ENCODE measurements around the gene C14orf132. TPM values are rescaled to one million over a fixed set of nuclear protein-coding genes. Genes with fewer than 3 reads are reported as not detected.

C14orf132 gene
- total and polyA plus RNA-seq, 4 donors = 9.8 to 49.3 (median 24.7) TPM

- ATAC-seq (ENCODE audit: insufficient read depth, low FRiP score) (no peak), DNase-seq (no peak)
- Histone ChIP-seq H3K36me3 (ENCODE audit: control insufficient read depth in 4 of 4, insufficient read depth in 4 of 4, low read length in 4 of 4) (peaks cover 0 to 4% (median 3%) of the 10 kb centered on the region in 4 donors), H3K27me3 (ENCODE audit: control insufficient read depth in 3 of 3, insufficient read depth in 3 of 3, low read length in 2 of 3) (no peaks in the 10 kb centered on the region), H3K27ac (ENCODE audit: low read depth in 1 of 2, low read length in 1 of 2) (no peak overlapping the region), H3K4me1 (ENCODE audit: control insufficient read depth in 5 of 5, insufficient read depth in 5 of 5, low read length in 5 of 5) (peaks cover 0 to 17% (median 8%) of the 10 kb centered on the region in 5 donors), H3K4me3 (no peak overlapping the region), H3K9ac (ENCODE audit: insufficient read depth in 1 of 2, low read length in 2 of 2) (no peak overlapping the region), H3K9me3 (ENCODE audit: control insufficient read depth in 4 of 4, insufficient read depth in 3 of 4, low read length in 3 of 4) (no peaks in the 10 kb centered on the region)
- TF ChIP-seq CTCF (IDR thresholded peaks at IDR 0.05; ENCODE audit: control extremely low read depth, extremely low read depth) = no peak
- WGBS, 2 donors = 92 to 94% methylated on average over 9 of the region's 9 CpGs
Observed at GRCh38 chr14:96057738-96058137, 18.6 kb downstream of the C14orf132 start.

GRCh38 chr14:96058576-96059200 lies 19.5 kb downstream of the C14orf132 start:
- no peaks in the 10 kb centered on the region for H3K9me3 ChIP-seq (ENCODE audit: control insufficient read depth in 4 of 4, insufficient read depth in 3 of 4, low read length in 3 of 4)
- TF ChIP-seq CTCF (IDR thresholded peaks at IDR 0.05; ENCODE audit: control extremely low read depth, extremely low read depth) = no peak
- 85 to 86% methylated on average over 5 of the region's 5 CpGs for WGBS, 2 donors
- no peak for DNase-seq
- H3K4me1 ChIP-seq (ENCODE audit: control insufficient read depth in 5 of 5, insufficient read depth in 5 of 5, low read length in 5 of 5) = peaks cover 0 to 17% (median 6%) of the 10 kb centered on the region in 5 donors
- no peak overlapping the region for H3K4me3 ChIP-seq
- peaks cover 0 to 4% (median 3%) of the 10 kb centered on the region in 4 donors for H3K36me3 ChIP-seq (ENCODE audit: control insufficient read depth in 4 of 4, insufficient read depth in 4 of 4, low read length in 4 of 4)
- ATAC-seq (ENCODE audit: insufficient read depth, low FRiP score) = no peak
- H3K9ac ChIP-seq (ENCODE audit: insufficient read depth in 1 of 2, low read length in 2 of 2) = no peak overlapping the region
- no peaks in the 10 kb centered on the region for H3K27me3 ChIP-seq (ENCODE audit: control insufficient read depth in 3 of 3, insufficient read depth in 3 of 3, low read length in 2 of 3)
- no peak overlapping the region for H3K27ac ChIP-seq (ENCODE audit: low read depth in 1 of 2, low read length in 1 of 2)

- ATAC-seq (ENCODE audit: insufficient read depth, low FRiP score) = no peak
- Histone ChIP-seq H3K4me1 (ENCODE audit: control insufficient read depth in 5 of 5, insufficient read depth in 5 of 5, low read length in 5 of 5) (peaks cover 0 to 17% (median 6%) of the 10 kb centered on the region in 5 donors), H3K36me3 (ENCODE audit: control insufficient read depth in 4 of 4, insufficient read depth in 4 of 4, low read length in 4 of 4) (peaks cover 0 to 3% (median 1%) of the 10 kb centered on the region in 4 donors), H3K27ac (ENCODE audit: low read depth in 1 of 2, low read length in 1 of 2) (no peak overlapping the region), H3K27me3 (ENCODE audit: control insufficient read depth in 3 of 3, insufficient read depth in 3 of 3, low read length in 2 of 3) (no peaks in the 10 kb centered on the region), H3K9me3 (ENCODE audit: control insufficient read depth in 4 of 4, insufficient read depth in 3 of 4, low read length in 3 of 4) (no peaks in the 10 kb centered on the region), H3K4me3 (no peak overlapping the region), H3K9ac (ENCODE audit: insufficient read depth in 1 of 2, low read length in 2 of 2) (no peak overlapping the region)
- TF ChIP-seq CTCF (IDR thresholded peaks at IDR 0.05; ENCODE audit: control extremely low read depth, extremely low read depth) = no peak
- DNase-seq = no peak
- WGBS, 2 donors = 85 to 86% methylated on average over 3 of the region's 3 CpGs
Observed at GRCh38 chr14:96059519-96060135, 20.5 kb downstream of the C14orf132 start.

Measured in lung (tissue), 12 donors.